Karpas-422 (cell line): ENCODE measurements around the gene SLC16A6. TPM values are rescaled to one million over a fixed set of nuclear protein-coding genes. Genes with fewer than 3 reads are reported as not detected.
"Not testable (repeated sequence)": the region's sequence is repeated elsewhere in the genome, so short reads cannot be mapped to it uniquely, and the experiment has no call there.

Experiments
- DNase-seq: peaks from one replicate; pipeline ENCODE4 v3.0.0-alpha.2; 2015
- H2AFZ ChIP-seq: fragments of 200-600 bp; sonication (generic); 2 replicates; pipeline ENCODE4 v1.6.1; 2014; ENCODE audit warnings: antibody characterized with exemption, low read length, mixed read lengths
- H3K27ac ChIP-seq: fragments of 200-600 bp; sonication (generic); 2 replicates; pipeline ENCODE4 v1.5.1; 2014; ENCODE audit warnings: mild to moderate bottlenecking, low read length, moderate library complexity
- H3K27me3 ChIP-seq: fragments of 200-600 bp; sonication (generic); 2 replicates; pipeline ENCODE4 v1.6.1; 2014; ENCODE audit warnings: low read length, mixed read lengths
- H3K36me3 ChIP-seq: fragments of 200-600 bp; sonication (generic); 2 replicates; pipeline ENCODE4 v1.6.1; 2014; ENCODE audit warnings: low read length, mixed read lengths; ENCODE audit not compliant: insufficient read depth
- H3K4me1 ChIP-seq: fragments of 200-600 bp; sonication (generic); 2 replicates; pipeline ENCODE4 v1.6.1; 2014; ENCODE audit warnings: mild to moderate bottlenecking, low read length, mixed read lengths
- H3K4me2 ChIP-seq: fragments of 200-600 bp; sonication (generic); 2 replicates; pipeline ENCODE4 v1.6.1; 2014; ENCODE audit warnings: low read length, low read depth, mild to moderate bottlenecking; ENCODE audit not compliant: poor library complexity, severe bottlenecking
- H3K4me3 ChIP-seq: fragments of 200-600 bp; sonication (generic); 2 replicates; pipeline ENCODE4 v1.5.1; 2014; ENCODE audit warnings: mild to moderate bottlenecking, antibody characterized with exemption, low read length, mixed read lengths
- H3K79me2 ChIP-seq: fragments of 200-600 bp; sonication (generic); 2 replicates; pipeline ENCODE4 v1.6.1; 2014; ENCODE audit warnings: mild to moderate bottlenecking, low read length, mixed read lengths
- H3K9ac ChIP-seq: fragments of 200-600 bp; sonication (generic); 2 replicates; pipeline ENCODE4 v1.6.0; 2014; ENCODE audit warnings: low read length
- H3K9me2 ChIP-seq: fragments of 200-600 bp; sonication (generic), shearing (Covaris generic); replicated peaks from 2 replicates; pipeline ENCODE4 v1.6.0; 2014; ENCODE audit warnings: mild to moderate bottlenecking, low read length, moderate library complexity; ENCODE audit not compliant: insufficient read depth
- H3K9me3 ChIP-seq: fragments of 300-700, 200-600 bp; sonication (generic); 2 replicates; pipeline ENCODE4 v1.6.1; 2014; ENCODE audit warnings: low read length, mixed read lengths
- H4K20me1 ChIP-seq: fragments of 200-600 bp; sonication (generic); 2 replicates; pipeline ENCODE4 v1.6.1; 2014; ENCODE audit warnings: mild to moderate bottlenecking, antibody characterized with exemption, low read length, low read depth; ENCODE audit not compliant: insufficient read depth
- total RNA-seq: library from RNA; depleted of rRNA; stranded (reverse); fragments of >200 nt; shearing (Covaris generic); gene quantifications from 2 replicates; pipeline ENCODE4 v1.2.3, GENCODE V29; 2014; ENCODE audit warnings: low replicate concordance

Gene SLC16A6
- total RNA-seq, 1 experiment from 2014 or later, result 59.9 TPM

- H3K36me3 ChIP-seq, result peaks cover 71% of the 10 kb centered on the region
- H3K4me3 ChIP-seq, H3K9me2 ChIP-seq, H3K9me3 ChIP-seq, H3K27ac ChIP-seq, H3K9ac ChIP-seq, H3K4me1 ChIP-seq, DNase-seq, H3K27me3 ChIP-seq, H2AFZ ChIP-seq, H3K4me2 ChIP-seq: not testable (repeated sequence)
- H4K20me1 ChIP-seq, result peaks cover 25% of the 10 kb centered on the region
- H3K79me2 ChIP-seq, result peaks cover 81% of the 10 kb centered on the region
Measured at GRCh38 chr17:68276339-68276738, 14.6 kb downstream of the SLC16A6 start.

GRCh38 chr17:68273722-68274121, 17.2 kb downstream of the SLC16A6 start:
- peaks cover 60% of the 10 kb centered on the region for H3K36me3 ChIP-seq
- no peaks in the 10 kb centered on the region for H3K9me3 ChIP-seq

DNA sequence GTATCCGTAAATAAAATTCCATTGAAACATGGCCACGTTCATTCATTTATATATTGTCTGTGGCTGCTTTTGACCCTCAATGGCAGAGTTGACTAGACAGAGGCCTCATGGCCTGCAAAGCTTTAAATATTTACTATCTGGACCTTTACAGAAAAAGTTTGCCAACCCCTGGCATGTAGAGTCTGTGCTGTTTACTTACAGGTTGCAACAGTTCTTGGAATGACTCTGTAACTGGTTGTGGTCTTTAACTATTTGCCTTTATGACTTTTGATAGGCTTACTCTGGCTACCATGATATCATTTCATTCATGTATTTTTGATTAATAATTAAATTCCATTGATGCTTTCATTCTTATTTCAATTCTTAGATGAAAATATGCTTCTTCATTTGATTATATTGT, 25.1 kb downstream of the SLC16A6 start:
- H3K9me2 ChIP-seq, H3K9ac ChIP-seq, DNase-seq, H3K79me2 ChIP-seq, H2AFZ ChIP-seq, H4K20me1 ChIP-seq, H3K27me3 ChIP-seq, H3K4me2 ChIP-seq, H3K4me3 ChIP-seq, H3K9me3 ChIP-seq: not testable (repeated sequence)
- Histone ChIP-seq H3K27ac (peak overlapping the region; percentile 30; the same call in 1 of the 2 replicates), H3K4me1 (peaks cover 11% of the 10 kb centered on the region), H3K36me3 (peaks cover 27% of the 10 kb centered on the region)

More at GRCh38 chr17:68273722-68274121, 17.2 kb downstream of the SLC16A6 start:
- no peaks in the 10 kb centered on the region for H3K27me3 ChIP-seq
- no peak overlapping the region for H2AFZ ChIP-seq
- H3K9me2 ChIP-seq, result no peaks in the 10 kb centered on the region
- DNase-seq, result no peak
- 0 out of 2 replicates have a peak, but pooled peaks cover 10% of the 10 kb centered on the region for H4K20me1 ChIP-seq
- H3K79me2 ChIP-seq, result peaks cover 65% of the 10 kb centered on the region
- no peak overlapping the region for H3K9ac ChIP-seq
- H3K4me3 ChIP-seq, result no peak overlapping the region
- H3K27ac ChIP-seq, result no peak overlapping the region
- H3K4me1 ChIP-seq, result no peaks in the 10 kb centered on the region
- no peak overlapping the region for H3K4me2 ChIP-seq

DNA sequence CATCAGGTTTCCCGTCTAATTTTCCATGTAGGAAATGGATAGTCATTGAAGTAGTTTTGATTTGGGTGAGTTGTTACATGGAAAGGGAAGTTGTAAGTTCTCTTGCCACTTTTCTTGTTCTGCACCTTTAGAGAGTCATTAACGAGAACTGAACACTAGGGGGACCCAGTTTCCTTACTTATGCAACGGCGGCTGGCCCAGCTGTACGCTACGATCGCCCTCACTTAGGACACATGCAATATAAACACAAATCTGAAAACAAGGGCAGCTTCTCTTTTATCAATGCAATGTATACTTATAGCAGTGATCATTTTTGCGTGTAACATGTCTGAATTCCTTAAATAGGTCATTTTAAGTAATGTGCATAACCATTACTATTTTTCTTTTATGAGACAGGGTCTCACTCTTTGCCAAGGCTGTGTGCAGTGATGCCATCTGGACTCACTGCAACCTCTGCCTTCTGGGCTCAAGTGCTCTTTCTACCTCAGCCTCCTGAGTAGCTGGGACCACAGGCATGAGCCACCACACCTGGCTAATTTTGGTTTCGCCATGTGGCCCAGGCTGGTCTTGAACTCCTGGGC, 27.7 kb downstream of the SLC16A6 start:
- not testable (repeated sequence) for H3K4me2 ChIP-seq, H3K27me3 ChIP-seq, H3K9me2 ChIP-seq, H2AFZ ChIP-seq, H4K20me1 ChIP-seq, H3K79me2 ChIP-seq, H3K9me3 ChIP-seq, H3K4me3 ChIP-seq
- peaks cover 22% of the 10 kb centered on the region; the same call in 1 of the 2 replicates for H3K36me3 ChIP-seq
- H3K4me1 ChIP-seq, result peaks cover 32% of the 10 kb centered on the region
- H3K9ac ChIP-seq, result peak overlapping the region; percentile 22; the same call in 1 of the 2 replicates
- peak overlapping the region; percentile 72 for H3K27ac ChIP-seq
- peak; percentile 76 for DNase-seq

DNA sequence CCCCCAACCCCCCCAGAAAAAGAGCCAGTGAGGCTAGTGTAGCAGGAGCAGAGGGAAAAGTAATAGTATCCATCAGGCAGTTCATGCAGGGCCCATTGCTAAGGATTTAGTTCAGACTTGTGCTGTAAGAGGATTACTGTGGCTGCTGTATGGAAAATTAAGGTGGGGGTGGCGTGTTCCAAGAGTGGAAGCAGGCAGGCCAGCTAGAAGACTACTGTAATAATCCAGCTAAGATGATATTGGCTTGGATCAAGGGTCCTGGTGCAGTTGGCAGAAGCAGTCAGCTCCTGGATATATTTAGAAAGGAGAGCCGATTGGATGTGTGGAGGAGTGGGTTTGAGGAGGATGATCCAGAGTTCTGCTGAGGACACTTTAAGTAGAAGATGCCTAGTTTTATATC, 28.5 kb downstream of the SLC16A6 start:
- H3K9ac ChIP-seq, H3K9me2 ChIP-seq, H3K79me2 ChIP-seq, H3K27me3 ChIP-seq, DNase-seq, H3K4me2 ChIP-seq, H4K20me1 ChIP-seq, H3K9me3 ChIP-seq, H2AFZ ChIP-seq, H3K4me3 ChIP-seq: not testable (repeated sequence)
- Histone ChIP-seq H3K36me3 (peaks cover 16% of the 10 kb centered on the region), H3K4me1 (peaks cover 39% of the 10 kb centered on the region), H3K27ac (peak overlapping the region; percentile 67)

GRCh38 chr17:68260051-68260762, 30.7 kb downstream of the SLC16A6 start:
- H3K9me2 ChIP-seq, result no peaks in the 10 kb centered on the region
- H3K9ac ChIP-seq, result peak overlapping the region; percentile 62
- H4K20me1 ChIP-seq, result no peaks in the 10 kb centered on the region
- no peaks in the 10 kb centered on the region for H3K27me3 ChIP-seq
- H3K4me2 ChIP-seq, result peak overlapping the region; percentile 58
- H3K9me3 ChIP-seq, result no peaks in the 10 kb centered on the region
- 0 out of 2 replicates have a peak, but pooled peaks cover 3% of the 10 kb centered on the region for H3K79me2 ChIP-seq
- no peak for DNase-seq
- no peak overlapping the region for H2AFZ ChIP-seq
- H3K36me3 ChIP-seq, result peaks cover 16% of the 10 kb centered on the region
- peaks cover 55% of the 10 kb centered on the region for H3K4me1 ChIP-seq
- peak overlapping the region; percentile 98 for H3K27ac ChIP-seq
- peak overlapping the region; percentile 10; the same call in 1 of the 2 replicates for H3K4me3 ChIP-seq

DNA sequence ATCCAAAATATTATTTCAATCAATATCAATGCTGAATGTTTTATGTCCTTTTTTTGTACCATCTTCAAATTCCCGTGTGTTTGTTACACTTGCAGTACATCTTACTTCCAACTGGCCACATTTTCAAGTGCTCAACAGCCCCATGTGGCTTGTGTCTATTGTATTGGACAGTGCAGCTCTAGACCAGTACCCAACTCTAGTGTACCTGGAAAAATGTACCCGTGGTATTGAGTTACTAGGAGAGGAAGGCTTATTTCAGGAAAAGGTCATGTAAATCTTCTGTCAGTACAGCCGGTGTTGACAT, 31.3 kb downstream of the SLC16A6 start:
- not testable (repeated sequence) for H3K79me2 ChIP-seq, H3K9me2 ChIP-seq, H4K20me1 ChIP-seq, H3K27me3 ChIP-seq, H3K9me3 ChIP-seq, H2AFZ ChIP-seq
- H3K27ac ChIP-seq, result peak overlapping the region; percentile 98
- H3K4me3 ChIP-seq, result peak overlapping the region; percentile 10; the same call in 1 of the 2 replicates
- peaks cover 61% of the 10 kb centered on the region for H3K4me1 ChIP-seq
- H3K36me3 ChIP-seq, result peaks cover 20% of the 10 kb centered on the region
- H3K4me2 ChIP-seq, result peak overlapping the region; percentile 58
- DNase-seq, result peak; percentile 72
- H3K9ac ChIP-seq, result peak overlapping the region; percentile 62

DNA sequence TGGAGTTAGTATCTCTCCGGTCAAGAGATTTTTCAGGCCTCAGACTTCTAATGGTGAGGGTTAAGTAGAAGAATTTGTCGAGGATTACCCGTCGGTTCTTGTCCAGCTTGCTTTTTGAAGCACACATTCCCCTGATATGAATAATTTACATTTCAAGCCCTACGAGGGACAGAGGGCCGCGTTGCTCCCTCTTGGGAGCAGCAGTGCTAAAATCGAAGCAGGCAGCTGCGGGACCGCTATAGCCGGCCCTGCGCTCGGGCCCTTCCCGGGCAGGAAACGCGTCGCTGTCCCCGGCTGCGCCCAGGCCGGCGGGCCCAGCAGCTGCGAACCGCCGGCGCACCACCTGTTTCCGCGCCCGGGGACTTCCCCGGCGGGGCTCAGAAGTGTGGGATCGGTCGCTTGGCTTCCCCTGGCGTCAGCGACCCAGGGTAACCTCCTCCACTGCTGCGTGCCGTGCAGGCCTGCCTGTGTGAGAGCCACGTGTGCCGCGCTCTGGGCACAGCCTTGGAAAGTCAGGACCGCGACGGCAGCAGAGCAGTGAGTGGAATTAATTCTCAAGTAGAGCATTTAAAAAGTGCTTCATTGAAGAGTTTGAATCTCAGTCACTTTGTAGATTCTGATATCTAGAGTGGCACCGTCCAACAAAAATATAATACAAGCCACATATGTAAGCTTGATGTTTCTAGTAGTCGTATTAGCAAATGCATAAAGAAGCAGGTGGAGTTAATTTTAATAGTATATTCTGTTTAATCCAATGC, 31.9 kb downstream of the SLC16A6 start:
- Histone ChIP-seq H3K36me3 (peaks cover 25% of the 10 kb centered on the region), H3K27ac (peak overlapping the region; percentile 98), H3K4me1 (peaks cover 66% of the 10 kb centered on the region), H3K9ac (peak overlapping the region; percentile 62), H3K4me3 (peak overlapping the region; percentile 37; the same call in 1 of the 2 replicates), H3K4me2 (peak overlapping the region; percentile 60)
- not testable (repeated sequence) for H3K9me2 ChIP-seq, H3K27me3 ChIP-seq, H3K79me2 ChIP-seq, H2AFZ ChIP-seq, H4K20me1 ChIP-seq, H3K9me3 ChIP-seq
- peak; percentile 87 for DNase-seq
